H1 (cell line): Measurements from ENCODE around the gene FITM1. TPM values are rescaled to one million over a fixed set of nuclear protein-coding genes. Genes with fewer than 3 reads are reported as not detected.

Experiments
- CTCF ChIA-PET: fragments of 300-600 bp; sonication (Branson Sonifier 250); formaldehyde crosslinking; loops from one replicate; lab custom pipeline; 2021; ENCODE audit not compliant: partially characterized antibody; lab: Charles Lee
- POLR2A ChIA-PET: fragments of 300-600 bp; sonication (Branson Sonifier 250); formaldehyde crosslinking; loops from one replicate; lab custom pipeline; 2021; ENCODE audit warnings: inconsistent platforms; ENCODE audit not compliant: partially characterized antibody; lab: Charles Lee
- DNase-seq, 2 experiments: peaks; one replicate each; pipeline versions ENCODE4 v3.0.0 to v3.0.0-alpha.2; 2010 to 2022; ENCODE audit warnings: low spot score in 2 of 2, low read depth in 1 of 2, mixed read lengths in 1 of 2
- FAIRE-seq: peaks from 2 replicates; lab custom pipeline; 2011; peaks lifted over from hg19 to GRCh38; lab: Jason Lieb, UNC
- H2AFZ ChIP-seq: 2 replicates; pipeline ENCODE4 v1.8.1; 2012; ENCODE audit warnings: low read length, inconsistent platforms
- H2AK5ac ChIP-seq: 2 replicates; pipeline ENCODE4 v1.6.1; 2013; ENCODE audit warnings: low read depth, low read length
- H2BK120ac ChIP-seq: replicated peaks from 2 replicates; pipeline ENCODE3; 2013; ENCODE audit warnings: low read depth, low read length, inconsistent platforms
- H2BK12ac ChIP-seq: 2 replicates; pipeline ENCODE4 v1.6.1; 2013; ENCODE audit warnings: low read depth, low read length
- H2BK15ac ChIP-seq: 2 replicates; pipeline ENCODE4 v1.6.1; 2013; ENCODE audit warnings: low read length
- H2BK20ac ChIP-seq: 2 replicates; pipeline ENCODE4 v1.6.1; 2013; ENCODE audit warnings: low read length
- H2BK5ac ChIP-seq: 2 replicates; pipeline ENCODE4 v1.6.1; 2013; ENCODE audit warnings: low read depth, low read length
- H3K14ac ChIP-seq: 2 replicates; pipeline ENCODE4 v1.6.1; 2013; ENCODE audit warnings: inconsistent platforms; ENCODE audit not compliant: insufficient read length
- H3K18ac ChIP-seq: 2 replicates; pipeline ENCODE4 v1.6.1; 2013; ENCODE audit warnings: low read length; ENCODE audit errors: extremely low read depth
- H3K23ac ChIP-seq: 2 replicates; pipeline ENCODE4 v1.6.1; 2013; ENCODE audit warnings: inconsistent platforms; ENCODE audit not compliant: insufficient read length
- H3K23me2 ChIP-seq: 2 replicates; pipeline ENCODE4 v1.6.1; 2013; ENCODE audit warnings: low read depth, low read length
- H3K27ac ChIP-seq: 2 replicates; pipeline ENCODE4 v1.6.1; 2011; ENCODE audit warnings: low read depth, low read length, inconsistent platforms
- H3K27me3 ChIP-seq, 4 experiments: replicated peaks in 1 of 4; 1 replicate in 1 of 4; 2 replicates in 3 of 4; pipeline versions ENCODE4 v1.6.1 to v1.8.1; 2011 to 2013; ENCODE audit warnings: low read length in 3 of 4, mild to moderate bottlenecking in 3 of 4, inconsistent platforms in 2 of 4, mixed read lengths in 2 of 4, moderate library complexity in 1 of 4; ENCODE audit not compliant: control insufficient read depth in 3 of 4, insufficient read depth in 3 of 4; ENCODE audit errors: extremely low read depth in 1 of 4
- H3K36me3 ChIP-seq, 4 experiments: 2 replicates each; pipeline versions ENCODE4 v1.6.1 to v1.8.1; 2011 to 2013; ENCODE audit warnings: mild to moderate bottlenecking in 4 of 4, low read length in 3 of 4, moderate library complexity in 2 of 4, control low read depth in 1 of 4, inconsistent platforms in 1 of 4; ENCODE audit not compliant: insufficient read depth in 4 of 4, control insufficient read depth in 2 of 4
- H3K4ac ChIP-seq: replicated peaks from 2 replicates; pipeline ENCODE3; 2013; ENCODE audit warnings: low read length, low read depth, mixed read lengths, inconsistent platforms; ENCODE audit not compliant: insufficient read length
- H3K4me1 ChIP-seq, 4 experiments: replicated peaks in 1 of 4; 1 replicate in 1 of 4; 2 replicates in 3 of 4; pipeline versions ENCODE4 v1.6.1 to v1.8.1; 2011 to 2013; ENCODE audit warnings: low read length in 3 of 4, inconsistent platforms in 2 of 4, mixed read lengths in 1 of 4; ENCODE audit not compliant: insufficient read depth in 4 of 4, control insufficient read depth in 3 of 4
- H3K4me2 ChIP-seq, 2 experiments: 2 replicates each; pipeline versions ENCODE4 v1.6.1 to v1.8.1; 2011 to 2013; ENCODE audit warnings: low read depth in 2 of 2, low read length in 2 of 2, control low read depth in 1 of 2, inconsistent platforms in 1 of 2, mild to moderate bottlenecking in 1 of 2; ENCODE audit not compliant: insufficient read depth in 1 of 2
- H3K4me3 ChIP-seq, 4 experiments: fragments of 200-600, 300-600 bp in 1 of 4; sonication (generic), shearing (Covaris generic), sonication (Bioruptor Twin) in 1 of 4; 2 replicates each; pipeline versions ENCODE4 v1.5.1 to v1.8.1; 2011 to 2016; ENCODE audit warnings: low read length in 4 of 4, low read depth in 3 of 4, control low read depth in 2 of 4, inconsistent platforms in 2 of 4, mild to moderate bottlenecking in 2 of 4, mixed read lengths in 1 of 4, moderate library complexity in 1 of 4; ENCODE audit not compliant: insufficient read depth in 2 of 4; ENCODE audit errors: extremely low read depth in 1 of 4
- H3K56ac ChIP-seq: replicated peaks from 2 replicates; pipeline ENCODE3; 2013; ENCODE audit warnings: low read depth, mild to moderate bottlenecking, mixed read lengths, low read length, inconsistent platforms; ENCODE audit not compliant: insufficient read length
- H3K79me1 ChIP-seq: 2 replicates; pipeline ENCODE4 v1.6.1; 2013; ENCODE audit warnings: low read depth, low read length, control low read depth
- H3K79me2 ChIP-seq, 2 experiments: 2 replicates each; pipeline versions ENCODE4 v1.6.1 to v1.8.1; 2012 to 2013; ENCODE audit warnings: low read length in 2 of 2, mild to moderate bottlenecking in 2 of 2, inconsistent platforms in 1 of 2; ENCODE audit not compliant: insufficient read depth in 2 of 2, control insufficient read depth in 1 of 2
- H3K9ac ChIP-seq, 4 experiments: replicated peaks in 1 of 4; 1 replicate in 1 of 4; 2 replicates in 3 of 4; pipeline versions ENCODE4 v1.6.1 to v1.8.1; 2011 to 2013; ENCODE audit warnings: low read depth in 3 of 4, low read length in 3 of 4, control low read depth in 2 of 4, mild to moderate bottlenecking in 2 of 4, moderate library complexity in 2 of 4, inconsistent platforms in 1 of 4; ENCODE audit errors: extremely low read depth in 1 of 4
- H3K9me3 ChIP-seq, 2 experiments: 2 replicates each; pipeline versions ENCODE4 v1.6.1 to v1.8.1; 2012 to 2013; ENCODE audit warnings: mild to moderate bottlenecking in 2 of 2, moderate library complexity in 2 of 2, control low read depth in 1 of 2, inconsistent platforms in 1 of 2, low read depth in 1 of 2, low read length in 1 of 2, mixed read lengths in 1 of 2; ENCODE audit not compliant: insufficient read depth in 2 of 2
- H4K20me1 ChIP-seq, 2 experiments: replicated peaks in 1 of 2; 2 replicates each; pipeline versions ENCODE3 to v1.8.1; 2011 to 2013; ENCODE audit warnings: inconsistent platforms in 2 of 2, low read length in 2 of 2, mild to moderate bottlenecking in 1 of 2; ENCODE audit not compliant: insufficient read depth in 2 of 2, control insufficient read depth in 1 of 2
- H4K5ac ChIP-seq: 2 replicates; pipeline ENCODE4 v1.6.1; 2013; ENCODE audit warnings: low read length, low read depth, mixed read lengths, inconsistent platforms; ENCODE audit not compliant: insufficient read length
- H4K8ac ChIP-seq: 2 replicates; pipeline ENCODE4 v1.8.0; 2013; ENCODE audit warnings: mild to moderate bottlenecking, moderate library complexity, low read length, inconsistent platforms; ENCODE audit not compliant: insufficient read depth; ENCODE audit errors: extremely low read depth
- H4K91ac ChIP-seq: replicated peaks from 2 replicates; pipeline ENCODE3; 2013; ENCODE audit warnings: low read length, mixed read lengths, inconsistent platforms; ENCODE audit not compliant: insufficient read length
- ATF3 ChIP-seq: IDR thresholded peaks from 2 replicates; pipeline ENCODE4 v1.6.1; 2011; ENCODE audit warnings: low read depth, mild to moderate bottlenecking, low read length; ENCODE audit not compliant: insufficient read depth
- BACH1 ChIP-seq: IDR thresholded peaks from 2 replicates; pipeline ENCODE4 v1.6.1; 2012; ENCODE audit warnings: low read length, improper control_type of control experiment
- BRCA1 ChIP-seq: IDR thresholded peaks from 2 replicates; pipeline ENCODE4 v1.6.1; 2012; ENCODE audit warnings: low read depth, low read length, improper control_type of control experiment
- GABPA ChIP-seq: IDR thresholded peaks from 2 replicates; pipeline ENCODE4 v1.6.1; 2011; ENCODE audit warnings: mild to moderate bottlenecking, low read length, moderate library complexity, borderline replicate concordance; ENCODE audit not compliant: insufficient read depth
- GTF2F1 ChIP-seq: IDR thresholded peaks from 2 replicates; pipeline ENCODE4 v1.6.1; 2012; ENCODE audit warnings: low read depth, low read length, improper control_type of control experiment, borderline replicate concordance
- KDM1A ChIP-seq: fragments of 200-600, 300-600 bp; sonication (generic); IDR thresholded peaks from 2 replicates; pipeline ENCODE4 v1.7.1; 2016; ENCODE audit warnings: mild to moderate bottlenecking, low read length, borderline replicate concordance
- MAFK ChIP-seq: IDR thresholded peaks from 2 replicates; pipeline ENCODE4 v1.6.1; 2012; ENCODE audit warnings: low read depth, mild to moderate bottlenecking, improper control_type of control experiment, low read length
- MAX ChIP-seq: IDR thresholded peaks from 2 replicates; pipeline ENCODE4 v1.6.1; 2012; ENCODE audit warnings: inconsistent platforms
- RFX5 ChIP-seq: IDR thresholded peaks from 2 replicates; pipeline ENCODE4 v1.6.1; 2011; ENCODE audit warnings: low read depth, low read length, improper control_type of control experiment, borderline replicate concordance
- RNF2 ChIP-seq: fragments of 200-900, 300-1000 bp; sonication (generic); IDR thresholded peaks from 2 replicates; pipeline ENCODE4 v1.7.1; 2016; ENCODE audit warnings: borderline replicate concordance, low read depth, mild to moderate bottlenecking, antibody characterized with exemption, low read length; ENCODE audit not compliant: poor library complexity, severe bottlenecking; ENCODE audit errors: missing control alignments
- SIRT6 ChIP-seq: IDR thresholded peaks from one replicate; pipeline ENCODE4 v1.7.1; 2012; ENCODE audit warnings: low read length, inconsistent platforms
- TBP ChIP-seq: IDR thresholded peaks from 2 replicates; pipeline ENCODE4 v1.6.1; 2011; ENCODE audit warnings: low read depth, low read length, improper control_type of control experiment
- TCF12 ChIP-seq: IDR thresholded peaks from 2 replicates; pipeline ENCODE4 v1.6.1; 2011; ENCODE audit warnings: low read depth, mild to moderate bottlenecking, low read length
- WGBS, 2 experiments: shearing (Covaris generic) in 1 of 2; methylation state at CpG; one replicate each; pipeline versions ENCODE4 v1.1.6 to v1.1.7; 2013 to 2015; ENCODE audit warnings: low lambda C conversion rate in 2 of 2, mixed read lengths in 2 of 2, inconsistent platforms in 1 of 2, low coverage in 1 of 2, missing lambda C conversion rate in 1 of 2; ENCODE audit not compliant: insufficient replicate concordance in 2 of 2, insufficient coverage in 1 of 2, insufficient read length in 1 of 2; ENCODE audit errors: extremely low coverage in 1 of 2, missing lambda C conversion rate in 1 of 2; 5-methylcytosine and 5-hydroxymethylcytosine counted together
- polyA plus RNA-seq, 7 experiments: library from polyadenylated mRNA; depleted of rRNA in 3 of 7; stranded (reverse) in 5 of 7; unstranded in 2 of 7; fragments of >200 nt in 5 of 7; fragments of 200-250 nt in 2 of 7; gene quantifications; 1 replicate in 5 of 7; 2 replicates in 1 of 7; 4 replicates in 1 of 7; pipeline versions ENCODE4 v1.2.1 to v1.2.3, GENCODE V29; 2011 to 2013; ENCODE audit warnings: missing spikeins in 2 of 7, mixed read lengths in 2 of 7
- total RNA-seq: library from RNA; stranded (reverse); fragmentation: NEBNext Ultra II Directional; extraction: Animal tissue kit (Norgen Biotek cat#: 25700); gene quantifications from 2 replicates; pipeline ENCODE4 v1.2.1, GENCODE V29; 2021

The FITM1 gene
- total and polyA plus RNA-seq, 2 of the 8 experiments (the other 6 are each of a cell fraction or from before 2014, with no cell fraction given) = 0.53 to 0.76 TPM

- CTCF ChIA-PET = interaction anchor here (0.7 to 1.4 kb wide), 5 partner anchors 12 to 660 kb away, joined by 3 to 4 read pairs (median 3); partner anchors contain the start of gene IRF9
- H3K23me2 ChIP-seq = no peaks in the 10 kb centered on the region
- TF ChIP-seq SIRT6 = no peak
- no peak for TF ChIP-seq GTF2F1
- TF ChIP-seq ATF3 = no peak
- no peak for TF ChIP-seq MAX
- TF ChIP-seq MAFK = no peak
- TF ChIP-seq BRCA1 = no peak
- no peak for TF ChIP-seq BACH1
- no peak for TF ChIP-seq RFX5
- TF ChIP-seq TBP = no peak
- TF ChIP-seq TCF12 = no peak
- no peak for TF ChIP-seq KDM1A
- TF ChIP-seq RNF2 = no peak
- TF ChIP-seq GABPA = no peak
Measured at GRCh38 chr14:24127673-24128072, 2.8 kb upstream of the FITM1 start.

More at GRCh38 chr14:24127673-24128072, 2.8 kb upstream of the FITM1 start:
- Histone ChIP-seq H3K4me2 (no peak overlapping the region), H4K5ac (no peak overlapping the region), H2BK12ac (no peak overlapping the region), H2BK15ac (no peak overlapping the region), H3K9me3 (no peaks in the 10 kb centered on the region), H3K79me1 (no peaks in the 10 kb centered on the region), H3K18ac (no peak overlapping the region), H4K20me1 (no peaks in the 10 kb centered on the region), H3K4ac (no peak overlapping the region), H3K36me3 (peaks cover 0 to 9% (median 2%) of the 10 kb centered on the region in 4 experiments; a peak in 4 of 8 replicates), H3K9ac (no peak overlapping the region), H3K4me3 (no peak overlapping the region), H2BK20ac (no peak overlapping the region), H4K8ac (no peak overlapping the region), H4K91ac (no peak overlapping the region), H2BK5ac (no peak overlapping the region), H2BK120ac (no peak overlapping the region), H3K4me1 (no peaks in the 10 kb centered on the region), H3K27ac (no peak overlapping the region), H3K23ac (no peak overlapping the region), H2AK5ac (no peak overlapping the region), H2AFZ (no peak overlapping the region), H3K56ac (no peak overlapping the region), H3K27me3 (no peaks in the 10 kb centered on the region), H3K79me2 (no peaks in the 10 kb centered on the region), H3K14ac (no peak overlapping the region)
- POLR2A ChIA-PET = interaction anchor here (0.6 to 11.1 kb wide), 6 partner anchors 8 to 143 kb away, joined by 3 to 96 read pairs (median 4); partner anchors contain the start of genes DCAF11, NRL and PSME1
- no peak for FAIRE-seq
- 85% methylated on average over 2 of the region's 2 CpGs; no CpG with 5 or more reads in 1 of the 2 experiments for WGBS, 2 experiments
- DNase-seq = no peak
